Activated CD8-positive, alpha-beta T cell treated with anti-CD3 and anti-CD28 coated beads for 36 hours (primary cell): ENCODE measurements around the gene SLC19A1. TPM values are rescaled to one million over a fixed set of nuclear protein-coding genes. Genes with fewer than 3 reads are reported as not detected.
"Not testable (repeated sequence)": the region's sequence is repeated elsewhere in the genome, so short reads cannot be mapped to it uniquely, and the experiment has no call there.

ENCODE experiments used
- ATAC-seq: fragments of 200-7000 bp; cut with Tn5 transposase; one replicate; pipeline ENCODE4 v1.10.0; 2021; ENCODE audit warnings: mild to moderate bottlenecking, moderate library complexity
- CTCF ChIA-PET: fragments of 350-600 bp; sonication (Branson Sonifier 250); formaldehyde crosslinking; loops from one replicate; lab custom pipeline; 2021; ENCODE audit warnings: antibody characterized with exemption; lab: Charles Lee
- POLR2A ChIA-PET: fragments of 350-600 bp; sonication (Branson Sonifier 250); formaldehyde crosslinking; loops from one replicate; lab custom pipeline; 2021; ENCODE audit warnings: antibody characterized with exemption; lab: Charles Lee
- DNase-seq: peaks from one replicate; pipeline ENCODE4 v3.0.0-alpha.2; 2020
- H3K27ac Mint-ChIP-seq: one replicate; pipeline ENCODE4 v1.8.0; 2021; ENCODE audit warnings: mild to moderate bottlenecking, mixed read lengths
- H3K27me3 Mint-ChIP-seq: one replicate; pipeline ENCODE4 v1.8.0; 2021; ENCODE audit warnings: mixed read lengths
- H3K36me3 Mint-ChIP-seq: one replicate; pipeline ENCODE4 v1.8.0; 2021; ENCODE audit warnings: low read depth, mixed read lengths
- H3K4me1 Mint-ChIP-seq: one replicate; pipeline ENCODE4 v1.8.0; 2021; ENCODE audit warnings: low read depth, mixed read lengths
- H3K4me3 Mint-ChIP-seq: one replicate; pipeline ENCODE4 v1.8.0; 2021; ENCODE audit warnings: mild to moderate bottlenecking, moderate library complexity, mixed read lengths
- H3K9me3 Mint-ChIP-seq: one replicate; pipeline ENCODE4 v1.8.0; 2021; ENCODE audit warnings: mixed read lengths
- intact Hi-C: fragments of 100-400 bp; cut with micrococcal nuclease; formaldehyde crosslinking; loops from one replicate; pipeline ENCODE4 v1.10.0; 2022
- total RNA-seq, 2 experiments: library from RNA; stranded (reverse); gene quantifications; one replicate each; pipeline ENCODE4 v1.2.3, GENCODE V29; 2021
- TF ChIP-seq, protein P1 (sequence below): fragments of 200-600 bp; IDR thresholded peaks from one replicate; pipeline ENCODE4 v1.8.0; 2022; ENCODE audit warnings: antibody characterized with exemption, mild to moderate bottlenecking

Gene SLC19A1
- total RNA-seq, 2 experiments from 2014 or later = 40.1 to 46.1 TPM

DNA sequence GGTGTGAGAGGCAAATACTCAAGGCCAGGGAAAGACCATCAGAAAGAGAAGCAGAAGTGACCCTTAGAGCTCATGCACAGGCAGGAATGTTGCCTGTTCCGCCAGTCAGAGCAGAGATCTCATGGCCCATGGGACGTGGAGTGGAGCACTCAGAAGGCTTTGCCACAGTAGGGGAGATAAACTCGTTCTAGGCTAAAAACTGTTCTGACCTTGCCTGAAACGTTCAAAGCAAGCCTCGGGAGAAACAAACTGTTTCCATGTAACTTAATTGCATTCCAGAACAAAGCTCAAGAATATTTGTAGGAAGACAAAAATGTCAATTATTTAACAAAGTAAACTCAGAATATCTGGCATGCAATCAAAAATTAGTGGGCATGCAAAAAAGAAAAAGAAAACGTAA is 20.7 kb upstream of the SLC19A1 start:
- TF ChIP-seq, protein P1, sequence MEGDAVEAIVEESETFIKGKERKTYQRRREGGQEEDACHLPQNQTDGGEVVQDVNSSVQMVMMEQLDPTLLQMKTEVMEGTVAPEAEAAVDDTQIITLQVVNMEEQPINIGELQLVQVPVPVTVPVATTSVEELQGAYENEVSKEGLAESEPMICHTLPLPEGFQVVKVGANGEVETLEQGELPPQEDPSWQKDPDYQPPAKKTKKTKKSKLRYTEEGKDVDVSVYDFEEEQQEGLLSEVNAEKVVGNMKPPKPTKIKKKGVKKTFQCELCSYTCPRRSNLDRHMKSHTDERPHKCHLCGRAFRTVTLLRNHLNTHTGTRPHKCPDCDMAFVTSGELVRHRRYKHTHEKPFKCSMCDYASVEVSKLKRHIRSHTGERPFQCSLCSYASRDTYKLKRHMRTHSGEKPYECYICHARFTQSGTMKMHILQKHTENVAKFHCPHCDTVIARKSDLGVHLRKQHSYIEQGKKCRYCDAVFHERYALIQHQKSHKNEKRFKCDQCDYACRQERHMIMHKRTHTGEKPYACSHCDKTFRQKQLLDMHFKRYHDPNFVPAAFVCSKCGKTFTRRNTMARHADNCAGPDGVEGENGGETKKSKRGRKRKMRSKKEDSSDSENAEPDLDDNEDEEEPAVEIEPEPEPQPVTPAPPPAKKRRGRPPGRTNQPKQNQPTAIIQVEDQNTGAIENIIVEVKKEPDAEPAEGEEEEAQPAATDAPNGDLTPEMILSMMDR = no peak
- Mint-ChIP-seq H3K4me1 (no peaks in the 10 kb centered on the region), H3K27me3 (peaks cover 5% of the 10 kb centered on the region), H3K4me3 (no peak overlapping the region), H3K36me3 (no peaks in the 10 kb centered on the region), H3K9me3 (peaks cover 1% of the 10 kb centered on the region), H3K27ac (no peak overlapping the region)
- DNase-seq = no peak
- ATAC-seq = no peak
- CTCF ChIA-PET = no interaction called here
- POLR2A ChIA-PET = no interaction called here
- intact Hi-C loops = no loop called here

DNA sequence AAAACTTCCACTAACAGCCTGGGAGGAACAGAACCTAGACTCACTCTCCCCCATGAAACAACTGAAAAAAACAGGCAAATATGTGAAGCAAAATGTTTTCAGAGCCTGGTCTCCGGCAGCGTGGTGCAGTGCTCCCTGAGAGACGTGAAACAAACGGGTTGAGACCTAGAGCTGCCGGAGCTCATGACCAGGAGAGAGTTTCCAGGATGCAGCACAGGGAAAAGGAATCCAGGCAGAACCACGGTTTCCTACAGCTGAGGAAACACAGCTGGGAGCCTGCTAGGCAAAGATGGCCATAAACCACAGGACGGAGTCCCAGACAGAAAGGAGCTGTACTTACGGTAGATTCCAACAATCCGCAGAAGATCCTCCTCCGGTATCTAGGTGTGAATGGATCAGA is 20.2 kb upstream of the SLC19A1 start:
- ChIA-PET POLR2A (no interaction called here), CTCF (no interaction called here)
- intact Hi-C loops = no loop called here

DNA sequence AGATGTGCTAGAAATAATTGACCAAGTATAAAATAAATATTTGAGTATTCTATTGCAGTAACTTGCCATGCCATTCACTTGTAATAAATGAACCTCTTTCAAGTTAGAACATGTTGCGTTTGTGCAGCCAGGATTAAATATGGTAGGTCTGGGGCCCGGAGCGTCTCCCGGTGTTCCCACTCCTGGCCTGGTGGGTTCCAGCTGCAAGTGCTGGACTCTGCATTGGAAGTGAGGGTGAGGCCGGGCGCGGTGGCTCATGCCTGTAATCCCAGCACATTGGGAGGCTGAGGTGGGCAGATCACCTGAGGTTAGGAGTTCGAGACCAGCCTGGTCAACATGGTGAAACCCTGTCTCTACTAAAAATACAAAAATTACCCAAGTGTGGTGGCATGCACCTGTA is 19.0 kb upstream of the SLC19A1 start:
- ATAC-seq, H3K36me3 Mint-ChIP-seq, H3K4me3 Mint-ChIP-seq, H3K9me3 Mint-ChIP-seq, intact Hi-C loops, H3K27ac Mint-ChIP-seq, DNase-seq, H3K4me1 Mint-ChIP-seq, H3K27me3 Mint-ChIP-seq: not testable (repeated sequence)
- ChIA-PET CTCF (interaction anchor here (0.8 to 1.2 kb wide), 2 partner anchors 11 to 35 kb away, joined by 3 read pairs; no protein-coding TSS in a partner anchor), POLR2A (interaction anchor here (0.7 kb wide), 1 partner anchor 144 kb away, joined by 3 read pairs; no protein-coding TSS in a partner anchor)

More for the DNA sequence above, 20.2 kb upstream of the SLC19A1 start:
- Mint-ChIP-seq H3K4me3 (no peak overlapping the region), H3K4me1 (no peaks in the 10 kb centered on the region), H3K9me3 (peaks cover 1% of the 10 kb centered on the region), H3K36me3 (no peaks in the 10 kb centered on the region), H3K27ac (no peak overlapping the region), H3K27me3 (peaks cover 5% of the 10 kb centered on the region)
- ATAC-seq (no peak), DNase-seq (no peak)
- TF ChIP-seq, protein P1 = no peak

DNA sequence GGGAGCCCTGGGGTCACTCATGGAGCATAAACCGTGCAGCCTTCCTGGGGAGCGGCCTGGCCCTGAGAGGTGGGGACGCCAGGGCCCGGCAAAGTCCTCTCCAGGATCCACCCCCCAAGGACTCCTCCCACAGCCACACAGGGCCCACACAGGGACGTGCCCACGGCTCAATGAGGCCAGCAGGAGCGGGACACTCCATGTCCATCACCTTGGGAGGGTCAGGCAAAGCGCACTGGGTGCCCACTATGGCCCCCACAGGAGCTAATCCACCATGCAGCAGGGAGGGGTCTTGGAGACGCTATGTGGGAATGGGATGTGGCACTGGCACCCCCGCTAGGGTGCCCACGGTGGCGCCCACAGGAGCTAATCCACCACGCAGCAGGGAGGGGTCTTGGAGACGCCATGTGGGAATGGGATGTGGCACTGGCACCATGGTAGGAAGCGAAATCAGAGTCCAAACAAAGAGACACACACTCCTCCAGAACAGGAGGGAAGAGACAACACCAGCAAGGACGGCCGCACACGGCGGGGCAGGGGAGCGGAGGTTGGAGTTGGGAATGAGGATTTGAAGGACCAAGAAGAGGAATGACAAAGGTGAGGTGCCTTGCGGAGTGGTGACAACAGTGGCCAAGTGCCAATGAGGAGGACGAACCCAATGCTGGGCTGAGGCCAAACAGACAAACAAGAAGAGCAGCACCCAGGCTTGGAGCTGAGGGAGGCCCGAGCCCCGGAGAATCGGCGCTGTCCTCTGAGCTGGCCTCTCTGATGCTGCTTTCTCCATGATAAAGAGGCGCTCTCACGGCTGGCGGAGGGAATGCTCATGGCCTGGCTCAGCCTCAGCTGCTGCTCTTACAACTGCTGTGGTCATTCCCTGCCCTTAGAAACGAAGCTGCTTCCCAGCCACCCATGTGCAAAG is 18.1 kb upstream of the SLC19A1 start:
- Mint-ChIP-seq H3K36me3 (no peaks in the 10 kb centered on the region), H3K4me3 (no peak overlapping the region), H3K4me1 (no peaks in the 10 kb centered on the region), H3K27me3 (peaks cover 3% of the 10 kb centered on the region), H3K9me3 (peaks cover 1% of the 10 kb centered on the region), H3K27ac (no peak overlapping the region)
- ATAC-seq (no peak), DNase-seq (no peak)
- ChIA-PET CTCF (interaction anchor here (0.8 to 1.4 kb wide), 3 partner anchors 12 to 83 kb away, joined by 3 read pairs; no protein-coding TSS in a partner anchor), POLR2A (no interaction called here)
- intact Hi-C loops = no loop called here
- TF ChIP-seq, protein P1 = no peak

DNA sequence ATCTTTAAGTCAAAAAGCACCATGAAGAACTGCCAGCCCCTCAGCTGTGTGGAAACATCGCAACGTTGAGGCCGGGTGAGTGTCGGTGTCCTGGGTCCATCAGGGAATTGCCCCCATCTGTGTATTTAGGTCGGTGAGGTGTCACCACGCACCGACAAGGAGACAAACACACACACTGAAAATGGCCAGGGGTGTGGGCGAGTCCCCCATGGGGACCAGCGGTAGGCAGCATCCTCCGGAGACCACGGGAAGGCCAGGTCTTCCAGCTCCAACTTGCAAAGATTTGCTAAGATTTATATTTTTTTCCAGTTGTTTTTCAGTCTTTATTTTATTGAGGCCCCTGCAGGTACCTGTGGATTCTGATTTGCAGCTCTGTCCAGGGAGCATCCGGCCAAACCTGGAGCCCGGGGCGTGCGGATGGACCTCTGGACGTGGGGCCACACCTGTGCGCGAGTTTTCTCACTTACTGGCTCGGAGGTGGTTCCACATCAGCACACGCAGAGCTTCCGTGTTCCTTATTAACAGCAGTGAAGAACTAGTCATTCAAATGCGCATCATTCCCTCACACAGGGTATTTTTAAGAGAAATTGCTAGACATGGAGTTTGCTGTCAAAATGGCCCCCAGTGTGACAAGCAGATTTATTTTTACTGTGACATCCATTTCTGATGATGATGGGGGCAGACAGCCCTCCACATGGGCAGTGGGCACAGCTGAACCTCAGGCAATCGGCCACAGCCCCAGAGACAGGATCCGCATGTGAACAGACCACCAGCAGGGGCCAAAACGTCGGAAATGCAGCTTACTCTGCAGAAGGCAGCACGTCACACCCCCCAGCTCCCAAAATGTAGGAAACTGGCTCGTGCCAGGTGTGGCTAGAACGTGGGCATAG is 17.2 kb upstream of the SLC19A1 start:
- Mint-ChIP-seq H3K27me3 (peaks cover 3% of the 10 kb centered on the region), H3K4me3 (no peak overlapping the region), H3K27ac (no peak overlapping the region), H3K9me3 (peaks cover 1% of the 10 kb centered on the region), H3K36me3 (no peaks in the 10 kb centered on the region), H3K4me1 (peaks cover 3% of the 10 kb centered on the region)
- DNase-seq = no peak
- intact Hi-C loops = no loop called here
- TF ChIP-seq, protein P1 = no peak
- ChIA-PET POLR2A (interaction anchor here (1.5 kb wide), 1 partner anchor 31 kb away, joined by 3 read pairs; no protein-coding TSS in a partner anchor), CTCF (interaction anchor here (0.9 to 1.9 kb wide), 3 partner anchors 37 to 261 kb away, joined by 3 to 5 read pairs (median 3); no protein-coding TSS in a partner anchor)
- no peak for ATAC-seq
